IMR-90 (cell line): ENCODE data around the gene PTPRG. TPM values are rescaled to one million over a fixed set of nuclear protein-coding genes. Genes with fewer than 3 reads are reported as not detected.

Source experiments
- ATAC-seq: fragments of 200-7000 bp; cut with Tn5 transposase; 2 replicates; pipeline ENCODE4 v1.9.1; 2020; ENCODE audit warnings: low read depth, mild to moderate bottlenecking, moderate library complexity
- BruUV-seq: library from RNA; stranded (reverse); fragments of 400-500 nt; replicated peaks from 2 replicates; lab custom pipeline; 2021; lab: Mats Ljungman, UMichigan
- CTCF ChIA-PET: fragments of 300-600 bp; formaldehyde crosslinking; extraction: SDS; loops from one replicate; lab custom pipeline; 2021; ENCODE audit warnings: antibody characterized with exemption; lab: Yijun Ruan, JAX
- POLR2A ChIA-PET: fragments of 300-600 bp; sonication (Branson Sonifier 250); formaldehyde crosslinking; loops from one replicate; lab custom pipeline; 2022; ENCODE audit warnings: antibody characterized with exemption; ENCODE audit not compliant: unreplicated experiment; lab: Charles Lee
- DNase-seq: peaks from one replicate; pipeline ENCODE4 v3.0.0; 2013
- H2AFZ ChIP-seq: replicated peaks from 2 replicates; pipeline ENCODE3; 2013; ENCODE audit warnings: low read length, mild to moderate bottlenecking; ENCODE audit not compliant: poor library complexity
- H2AK5ac ChIP-seq: 2 replicates; pipeline ENCODE4 v1.6.1; 2013; ENCODE audit warnings: low read depth, low read length, inconsistent platforms
- H2AK9ac ChIP-seq: replicated peaks from 2 replicates; pipeline ENCODE3; 2013; ENCODE audit warnings: mild to moderate bottlenecking, low read depth, low read length, moderate library complexity; ENCODE audit not compliant: poor library complexity
- H2BK120ac ChIP-seq: 2 replicates; pipeline ENCODE4 v1.6.1; 2013; ENCODE audit warnings: low read depth, low read length, inconsistent platforms
- H2BK15ac ChIP-seq: 3 replicates; pipeline ENCODE4 v1.6.1; 2013; ENCODE audit warnings: low read depth, low read length, inconsistent platforms
- H2BK20ac ChIP-seq: 2 replicates; pipeline ENCODE4 v1.6.1; 2013; ENCODE audit warnings: low read depth, mild to moderate bottlenecking, inconsistent platforms, low read length, moderate library complexity
- H2BK5ac ChIP-seq: 2 replicates; pipeline ENCODE4 v1.6.1; 2013; ENCODE audit warnings: mild to moderate bottlenecking, low read depth, low read length, inconsistent platforms; ENCODE audit not compliant: poor library complexity, severe bottlenecking
- H3K14ac ChIP-seq: replicated peaks from 2 replicates; pipeline ENCODE4 v1.6.1; 2013; ENCODE audit warnings: low read depth, low read length, inconsistent platforms
- H3K18ac ChIP-seq: 2 replicates; pipeline ENCODE4 v1.6.1; 2013; ENCODE audit warnings: low read depth, low read length, control low read depth
- H3K23ac ChIP-seq: 2 replicates; pipeline ENCODE4 v1.6.1; 2013; ENCODE audit warnings: low read depth, low read length, inconsistent platforms
- H3K27ac ChIP-seq: 2 replicates; pipeline ENCODE4 v1.5.1; 2013; ENCODE audit warnings: mild to moderate bottlenecking, control low read depth, low read length; ENCODE audit not compliant: insufficient read depth
- H3K27me3 ChIP-seq: 2 replicates; pipeline ENCODE4 v1.6.1; 2013; ENCODE audit warnings: low read length; ENCODE audit not compliant: control insufficient read depth, insufficient read depth
- H3K36me3 ChIP-seq: 2 replicates; pipeline ENCODE4 v1.6.1; 2013; ENCODE audit warnings: low read length, mixed read lengths; ENCODE audit not compliant: control insufficient read depth, insufficient read depth
- H3K4ac ChIP-seq: 2 replicates; pipeline ENCODE4 v1.6.1; 2013; ENCODE audit warnings: low read depth, low read length, inconsistent platforms
- H3K4me1 ChIP-seq: 2 replicates; pipeline ENCODE4 v1.6.1; 2013; ENCODE audit warnings: low read length, mixed read lengths; ENCODE audit not compliant: control insufficient read depth, insufficient read depth
- H3K4me2 ChIP-seq: 2 replicates; pipeline ENCODE4 v1.6.1; 2013; ENCODE audit warnings: low read depth, mild to moderate bottlenecking, control low read depth, low read length, moderate library complexity
- H3K4me3 ChIP-seq: 2 replicates; pipeline ENCODE4 v1.5.1; 2013; ENCODE audit warnings: low read depth, mild to moderate bottlenecking, control low read depth, low read length, moderate library complexity; ENCODE audit not compliant: insufficient read depth
- H3K56ac ChIP-seq: 2 replicates; pipeline ENCODE4 v1.6.1; 2013; ENCODE audit warnings: low read length, inconsistent platforms; ENCODE audit not compliant: insufficient read depth; ENCODE audit errors: extremely low read depth
- H3K79me1 ChIP-seq, 2 experiments: 2 replicates each; pipeline ENCODE4 v1.6.1; 2013; ENCODE audit warnings: low read length in 2 of 2, inconsistent platforms in 1 of 2, low read depth in 1 of 2
- H3K9ac ChIP-seq: 2 replicates; pipeline ENCODE4 v1.6.1; 2013; ENCODE audit warnings: low read depth, low read length, control low read depth
- H3K9me1 ChIP-seq: 2 replicates; pipeline ENCODE4 v1.6.1; 2013; ENCODE audit warnings: low read length, inconsistent platforms; ENCODE audit not compliant: insufficient read depth
- H3K9me3 ChIP-seq: 2 replicates; pipeline ENCODE4 v1.6.1; 2013; ENCODE audit warnings: low read length; ENCODE audit not compliant: control insufficient read depth, insufficient read depth
- H4K20me1 ChIP-seq: 2 replicates; pipeline ENCODE4 v1.6.1; 2013; ENCODE audit warnings: low read length, inconsistent platforms; ENCODE audit not compliant: insufficient read depth
- H4K5ac ChIP-seq: 2 replicates; pipeline ENCODE4 v1.6.1; 2013; ENCODE audit warnings: mild to moderate bottlenecking, low read depth, low read length, control low read depth
- H4K8ac ChIP-seq, 2 experiments: 2 replicates each; pipeline ENCODE4 v1.6.1; 2013; ENCODE audit warnings: low read depth in 2 of 2, low read length in 2 of 2, control low read depth in 1 of 2, inconsistent platforms in 1 of 2
- H4K91ac ChIP-seq: 2 replicates; pipeline ENCODE4 v1.6.1; 2013; ENCODE audit warnings: low read depth, low read length, inconsistent platforms; ENCODE audit not compliant: insufficient read depth
- BHLHE40 ChIP-seq: fragments of 150-350 bp; IDR thresholded peaks from 2 replicates; pipeline ENCODE4 v1.6.1; 2016; ENCODE audit warnings: mild to moderate bottlenecking, low read depth, low read length
- CEBPB ChIP-seq: IDR thresholded peaks from 2 replicates; pipeline ENCODE4 v1.6.1; 2012; ENCODE audit warnings: low read depth, low read length, improper control_type of control experiment
- CHD1 ChIP-seq: IDR thresholded peaks from 2 replicates; pipeline ENCODE4 v1.6.1; 2012; ENCODE audit warnings: low read depth, low read length, improper control_type of control experiment
- CTCF ChIP-seq: conservative IDR thresholded peaks from 2 replicates; pipeline ENCODE4 v1.5.1; 2012; ENCODE audit warnings: mild to moderate bottlenecking, low read depth, low read length, improper control_type of control experiment
- FOS ChIP-seq: fragments of 150-350 bp; IDR thresholded peaks from 2 replicates; pipeline ENCODE4 v1.6.1; 2016; ENCODE audit warnings: low read depth, low read length
- MAFK ChIP-seq: IDR thresholded peaks from 2 replicates; pipeline ENCODE4 v1.6.1; 2012; ENCODE audit warnings: low read depth, low read length, improper control_type of control experiment
- MAZ ChIP-seq: IDR thresholded peaks from 2 replicates; pipeline ENCODE4 v1.6.1; 2012; ENCODE audit warnings: low read depth, mild to moderate bottlenecking, low read length, improper control_type of control experiment, moderate library complexity, borderline replicate concordance
- MXI1 ChIP-seq: IDR thresholded peaks from 2 replicates; pipeline ENCODE4 v1.6.1; 2012; ENCODE audit warnings: low read depth, mild to moderate bottlenecking, low read length, moderate library complexity, borderline replicate concordance
- NFE2L2 ChIP-seq: fragments of 150-350 bp; IDR thresholded peaks from 2 replicates; pipeline ENCODE4 v1.6.1; 2016; ENCODE audit warnings: low read depth, mild to moderate bottlenecking, low read length
- POLR2A ChIP-seq: IDR thresholded peaks from 2 replicates; pipeline ENCODE4 v1.6.1; 2012; ENCODE audit warnings: mild to moderate bottlenecking, low read depth, low read length
- RAD21 ChIP-seq: IDR thresholded peaks from 2 replicates; pipeline ENCODE4 v1.6.1; 2012; ENCODE audit warnings: low read length, improper control_type of control experiment
- RCOR1 ChIP-seq: IDR thresholded peaks from 2 replicates; pipeline ENCODE4 v1.6.1; 2012; ENCODE audit warnings: mild to moderate bottlenecking, low read length, improper control_type of control experiment; ENCODE audit not compliant: insufficient replicate concordance
- RFX5 ChIP-seq: IDR thresholded peaks from 2 replicates; pipeline ENCODE4 v1.8.0; 2012; ENCODE audit warnings: low read depth, mild to moderate bottlenecking, low read length, moderate library complexity
- SMC3 ChIP-seq: fragments of 150-350 bp; IDR thresholded peaks from 2 replicates; pipeline ENCODE4 v1.6.1; 2016; ENCODE audit warnings: low read depth, mild to moderate bottlenecking, antibody characterized with exemption, low read length, moderate library complexity
- USF2 ChIP-seq: fragments of 150-350 bp; IDR thresholded peaks from 2 replicates; pipeline ENCODE4 v1.6.1; 2017; ENCODE audit warnings: mild to moderate bottlenecking, antibody characterized with exemption, low read length, low read depth
- whole genome bisulfite sequencing, 2 experiments: methylation state at CpG; one replicate each; pipeline versions ENCODE4 v1.1.5 to v1.1.7; 2013; ENCODE audit warnings: missing lambda C conversion rate in 2 of 2; ENCODE audit not compliant: insufficient read length in 1 of 2; ENCODE audit errors: extremely low coverage in 2 of 2; 5-methylcytosine and 5-hydroxymethylcytosine counted together
- dilution Hi-C: fragments of 300-500 bp; cut with HindIII; formaldehyde crosslinking; loops from one replicate; pipeline ENCODE4 v1.14.3; 2018; ENCODE audit warnings: low sequenced_read_pairs; ENCODE audit not compliant: unreplicated experiment
- in situ Hi-C: fragments of 300-500 bp; cut with MboI; formaldehyde crosslinking; loops from 3 replicates; pipeline ENCODE4 v1.14.3; 2019; ENCODE audit warnings: low sequenced_read_pairs, inconsistent platforms, mixed read lengths
- intact Hi-C: fragments of 100-400 bp; cut with micrococcal nuclease; formaldehyde crosslinking; loops from 2 replicates; pipeline ENCODE4 v1.10.0; 2022
- polyA plus RNA-seq, 3 experiments: library from polyadenylated mRNA; depleted of rRNA; stranded (reverse); fragments of >200 nt; gene quantifications; 2 replicates each; pipeline ENCODE4 v1.2.3, GENCODE V29; 2012; ENCODE audit warnings: low replicate concordance in 1 of 3
- total RNA-seq: library from RNA; depleted of rRNA; stranded (reverse); fragments of >200 nt; gene quantifications from 2 replicates; pipeline ENCODE4 v1.2.3, GENCODE V29; 2012
- TF ChIP-seq, protein P1 (sequence below): fragments of 150-350 bp; IDR thresholded peaks from 2 replicates; pipeline ENCODE4 v1.6.1; 2016; ENCODE audit warnings: low read depth, mild to moderate bottlenecking, low read length, moderate library complexity, borderline replicate concordance

PTPRG gene
- total and polyA plus RNA-seq, 2 of the 4 experiments (the other 2 are of a cell fraction): 7.7 to 31.0 TPM

- no peak overlapping the region for H2AFZ ChIP-seq
- H4K5ac ChIP-seq: no peak overlapping the region
- no peak overlapping the region for H4K91ac ChIP-seq
- H3K27ac ChIP-seq: no peak overlapping the region
- no peak overlapping the region for H2BK120ac ChIP-seq
- intact Hi-C loops (no loop called here), in situ Hi-C loops (no loop called here), dilution Hi-C loops (no loop called here)
- H3K4me3 ChIP-seq: no peak overlapping the region
- H4K20me1 ChIP-seq: peaks cover 4% of the 10 kb centered on the region; the same call in 1 of the 2 replicates
- TF ChIP-seq RFX5 (no peak), CTCF (no peak), BHLHE40 (no peak), RAD21 (no peak), MAZ (no peak), RCOR1 (no peak), USF2 (no peak), FOS (no peak), NFE2L2 (no peak), MAFK (no peak), POLR2A (no peak), CEBPB (no peak), CHD1 (no peak), MXI1 (no peak), SMC3 (no peak)
- TF ChIP-seq, protein P1, sequence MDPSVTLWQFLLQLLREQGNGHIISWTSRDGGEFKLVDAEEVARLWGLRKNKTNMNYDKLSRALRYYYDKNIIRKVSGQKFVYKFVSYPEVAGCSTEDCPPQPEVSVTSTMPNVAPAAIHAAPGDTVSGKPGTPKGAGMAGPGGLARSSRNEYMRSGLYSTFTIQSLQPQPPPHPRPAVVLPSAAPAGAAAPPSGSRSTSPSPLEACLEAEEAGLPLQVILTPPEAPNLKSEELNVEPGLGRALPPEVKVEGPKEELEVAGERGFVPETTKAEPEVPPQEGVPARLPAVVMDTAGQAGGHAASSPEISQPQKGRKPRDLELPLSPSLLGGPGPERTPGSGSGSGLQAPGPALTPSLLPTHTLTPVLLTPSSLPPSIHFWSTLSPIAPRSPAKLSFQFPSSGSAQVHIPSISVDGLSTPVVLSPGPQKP: no peak
- H3K23ac ChIP-seq: no peak overlapping the region
- H3K4me1 ChIP-seq: peaks cover 8% of the 10 kb centered on the region
- H3K18ac ChIP-seq: no peak overlapping the region
- H3K4ac ChIP-seq: no peak overlapping the region
- H3K79me1 ChIP-seq: peaks cover 24 to 67% of the 10 kb centered on the region in 2 experiments
- no CpG with 5 or more reads among the region's 4 CpGs for WGBS, 2 experiments
- H2BK20ac ChIP-seq: no peak overlapping the region
- H3K9me1 ChIP-seq: peaks cover 13% of the 10 kb centered on the region
- CTCF ChIA-PET: interaction anchor here (0.5 kb wide), 1 partner anchor 438 kb away, joined by 3 read pairs; no protein-coding TSS in a partner anchor
- H3K36me3 ChIP-seq: no peaks in the 10 kb centered on the region
- no TSS peak for BruUV-seq
- no peaks in the 10 kb centered on the region for H3K27me3 ChIP-seq
- no peaks in the 10 kb centered on the region for H3K9me3 ChIP-seq
- H2AK9ac ChIP-seq: no peak overlapping the region
- no peak overlapping the region for H2AK5ac ChIP-seq
- H3K14ac ChIP-seq: no peak overlapping the region
- DNase-seq (no peak), ATAC-seq (no peak)
- no peak overlapping the region for H3K9ac ChIP-seq
- H3K56ac ChIP-seq: no peak overlapping the region
- POLR2A ChIA-PET: no interaction called here
- H2BK5ac ChIP-seq: no peak overlapping the region
- H2BK15ac ChIP-seq: no peak overlapping the region
- no peak overlapping the region for H4K8ac ChIP-seq
- H3K4me2 ChIP-seq: no peak overlapping the region
Measured at GRCh38 chr3:61928776-61929314, 367.5 kb downstream of the PTPRG start.
